Neural progenitor cell (in vitro differentiated cells): ENCODE results near the gene BAK1. TPM values are rescaled to one million over a fixed set of nuclear protein-coding genes. Genes with fewer than 3 reads are reported as not detected.

Experiments
- DNase-seq: peaks from one replicate; pipeline ENCODE4 v3.0.0-alpha.2; 2016; ENCODE audit warnings: low spot score
- H2AFZ ChIP-seq: fragments of 200-600 bp; sonication (generic); replicated peaks from 2 replicates; pipeline ENCODE4 v1.6.1; 2016; ENCODE audit warnings: antibody characterized with exemption
- H3F3A ChIP-seq: fragments of 200-600 bp; sonication (generic); 2 replicates; pipeline ENCODE4 v1.6.1; 2016; ENCODE audit warnings: antibody characterized with exemption, low read depth
- H3K27ac ChIP-seq: fragments of 200-600 bp; sonication (generic); 2 replicates; pipeline ENCODE4 v1.5.1; 2016; ENCODE audit warnings: mild to moderate bottlenecking
- H3K27me3 ChIP-seq: fragments of 200-600 bp; sonication (generic); 2 replicates; pipeline ENCODE4 v1.6.1; 2016; ENCODE audit warnings: mild to moderate bottlenecking, moderate library complexity
- H3K36me3 ChIP-seq: fragments of 200-600 bp; sonication (generic); 2 replicates; pipeline ENCODE4 v1.5.1; 2016
- H3K4me1 ChIP-seq: fragments of 200-600 bp; sonication (generic); 2 replicates; pipeline ENCODE4 v1.6.1; 2016; ENCODE audit warnings: mixed run types
- H3K4me2 ChIP-seq: fragments of 200-600 bp; sonication (generic); 2 replicates; pipeline ENCODE4 v1.6.1; 2016
- H3K4me3 ChIP-seq: fragments of 200-600 bp; sonication (generic); 2 replicates; pipeline ENCODE4 v1.5.1; 2016
- H3K79me2 ChIP-seq: fragments of 200-600 bp; sonication (generic); 2 replicates; pipeline ENCODE4 v1.6.1; 2016; ENCODE audit warnings: low read depth
- H3K9ac ChIP-seq: fragments of 200-600 bp; sonication (generic); 2 replicates; pipeline ENCODE4 v1.6.1; 2016
- H3K9me3 ChIP-seq: fragments of 200-600 bp; sonication (generic); 2 replicates; pipeline ENCODE4 v1.5.1; 2016; ENCODE audit warnings: low read depth
- H4K20me1 ChIP-seq: fragments of 200-600 bp; sonication (generic); 2 replicates; pipeline ENCODE4 v1.6.1; 2016; ENCODE audit warnings: low read depth
- H3K27ac Mint-ChIP-seq: 3 replicates; pipeline ENCODE4 v1.8.0; 2021; ENCODE audit warnings: mixed read lengths
- H3K27me3 Mint-ChIP-seq: 2 replicates; pipeline ENCODE4 v1.8.0; 2022; ENCODE audit warnings: low read depth, mild to moderate bottlenecking, inconsistent platforms, moderate library complexity, mixed read lengths; ENCODE audit not compliant: insufficient read depth
- H3K36me3 Mint-ChIP-seq: 3 replicates; pipeline ENCODE4 v1.8.0; 2021; ENCODE audit warnings: mixed read lengths
- H3K4me1 Mint-ChIP-seq: 3 replicates; pipeline ENCODE4 v1.8.0; 2021; ENCODE audit warnings: mixed read lengths
- H3K4me3 Mint-ChIP-seq: 3 replicates; pipeline ENCODE4 v1.8.0; 2021; ENCODE audit warnings: mild to moderate bottlenecking, moderate library complexity, mixed read lengths
- H3K9me3 Mint-ChIP-seq: 3 replicates; pipeline ENCODE4 v1.8.0; 2020; ENCODE audit warnings: mixed read lengths
- EZH2 ChIP-seq: fragments of 200-600 bp; sonication (generic); IDR thresholded peaks from 2 replicates; pipeline ENCODE4 v1.6.1; 2017; ENCODE audit warnings: antibody characterized with exemption, mild to moderate bottlenecking, moderate library complexity
- EZH2phosphoT487 ChIP-seq: fragments of 200-600 bp; sonication (generic); IDR thresholded peaks from 2 replicates; pipeline ENCODE4 v1.6.1; 2017; ENCODE audit warnings: antibody characterized with exemption
- total RNA-seq: library from RNA; depleted of rRNA; stranded (reverse); fragments of >200 nt; gene quantifications from 2 replicates; pipeline ENCODE4 v1.2.3, GENCODE V29; 2015; ENCODE audit warnings: low replicate concordance
- TF ChIP-seq, protein P1 (sequence below): fragments of 200-600 bp; sonication (generic); IDR thresholded peaks from 2 replicates; pipeline ENCODE4 v1.5.1; 2017; ENCODE audit warnings: antibody characterized with exemption, mild to moderate bottlenecking

Gene BAK1
- total RNA-seq, 1 donor from 2014 or later, result 13.9 TPM

- H3K27ac Mint-ChIP-seq, result no peak overlapping the region
- Histone ChIP-seq H3K27me3 (no peaks in the 10 kb centered on the region), H3K9me3 (no peaks in the 10 kb centered on the region), H3K79me2 (no peaks in the 10 kb centered on the region), H4K20me1 (no peaks in the 10 kb centered on the region), H3F3A (peaks cover 8% of the 10 kb centered on the region), H3K36me3 (no peaks in the 10 kb centered on the region), H3K4me2 (no peak overlapping the region), H3K27ac (no peak overlapping the region), H2AFZ (no peak overlapping the region), H3K4me1 (peaks cover 6% of the 10 kb centered on the region), H3K4me3 (no peak overlapping the region), H3K9ac (no peak overlapping the region)
- H3K4me3 Mint-ChIP-seq, result no peak overlapping the region
- H3K27me3 Mint-ChIP-seq, result peaks cover 2% of the 10 kb centered on the region
- no peak for DNase-seq
- H3K9me3 Mint-ChIP-seq, result no peaks in the 10 kb centered on the region
- no peaks in the 10 kb centered on the region for H3K36me3 Mint-ChIP-seq
- peaks cover 15% of the 10 kb centered on the region for H3K4me1 Mint-ChIP-seq
- TF ChIP-seq, protein P1, sequence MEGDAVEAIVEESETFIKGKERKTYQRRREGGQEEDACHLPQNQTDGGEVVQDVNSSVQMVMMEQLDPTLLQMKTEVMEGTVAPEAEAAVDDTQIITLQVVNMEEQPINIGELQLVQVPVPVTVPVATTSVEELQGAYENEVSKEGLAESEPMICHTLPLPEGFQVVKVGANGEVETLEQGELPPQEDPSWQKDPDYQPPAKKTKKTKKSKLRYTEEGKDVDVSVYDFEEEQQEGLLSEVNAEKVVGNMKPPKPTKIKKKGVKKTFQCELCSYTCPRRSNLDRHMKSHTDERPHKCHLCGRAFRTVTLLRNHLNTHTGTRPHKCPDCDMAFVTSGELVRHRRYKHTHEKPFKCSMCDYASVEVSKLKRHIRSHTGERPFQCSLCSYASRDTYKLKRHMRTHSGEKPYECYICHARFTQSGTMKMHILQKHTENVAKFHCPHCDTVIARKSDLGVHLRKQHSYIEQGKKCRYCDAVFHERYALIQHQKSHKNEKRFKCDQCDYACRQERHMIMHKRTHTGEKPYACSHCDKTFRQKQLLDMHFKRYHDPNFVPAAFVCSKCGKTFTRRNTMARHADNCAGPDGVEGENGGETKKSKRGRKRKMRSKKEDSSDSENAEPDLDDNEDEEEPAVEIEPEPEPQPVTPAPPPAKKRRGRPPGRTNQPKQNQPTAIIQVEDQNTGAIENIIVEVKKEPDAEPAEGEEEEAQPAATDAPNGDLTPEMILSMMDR, result no peak
- TF ChIP-seq EZH2phosphoT487, result no peak
- no peak for TF ChIP-seq EZH2
Measured at GRCh38 chr6:33549896-33550295, 30.2 kb downstream of the BAK1 start.

- Histone ChIP-seq H3K36me3 (no peaks in the 10 kb centered on the region), H3K27ac (no peak overlapping the region), H3K27me3 (no peaks in the 10 kb centered on the region), H4K20me1 (no peaks in the 10 kb centered on the region), H3K4me1 (peaks cover 6% of the 10 kb centered on the region), H3K4me2 (no peak overlapping the region), H3F3A (peaks cover 8% of the 10 kb centered on the region), H3K79me2 (no peaks in the 10 kb centered on the region), H3K9me3 (no peaks in the 10 kb centered on the region), H3K4me3 (no peak overlapping the region), H3K9ac (no peak overlapping the region), H2AFZ (no peak overlapping the region)
- peaks cover 2% of the 10 kb centered on the region for H3K27me3 Mint-ChIP-seq
- H3K27ac Mint-ChIP-seq, result peak overlapping the region; percentile 31
- no peaks in the 10 kb centered on the region for H3K9me3 Mint-ChIP-seq
- peaks cover 18% of the 10 kb centered on the region for H3K4me1 Mint-ChIP-seq
- no peak for DNase-seq
- TF ChIP-seq, protein P1, result no peak
- TF ChIP-seq EZH2phosphoT487 (no peak), EZH2 (no peak)
- H3K4me3 Mint-ChIP-seq, result no peak overlapping the region
- no peaks in the 10 kb centered on the region for H3K36me3 Mint-ChIP-seq
Measured at GRCh38 chr6:33549196-33549595, 30.9 kb downstream of the BAK1 start.

DNA sequence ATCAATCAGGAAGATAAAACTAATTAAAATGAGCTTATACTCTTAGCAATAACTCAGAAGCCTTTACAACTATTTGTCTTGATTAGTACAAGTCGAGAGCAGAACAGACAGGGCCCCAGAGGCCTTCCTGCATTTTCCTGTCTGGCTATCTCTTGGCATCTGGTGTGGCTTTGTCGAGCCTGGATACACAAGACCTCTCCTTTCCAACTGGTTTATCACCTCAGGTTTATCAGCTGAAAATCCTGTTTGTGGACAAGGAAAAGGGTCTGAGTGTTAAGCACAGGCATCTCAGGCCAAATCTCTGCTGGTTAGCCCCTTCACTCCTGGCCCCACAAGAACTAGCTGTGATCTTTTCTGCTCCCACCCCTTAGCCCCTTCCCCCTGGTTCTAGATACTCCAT is 32.6 kb downstream of the BAK1 start:
- H3K4me1 Mint-ChIP-seq, result peaks cover 18% of the 10 kb centered on the region
- no peaks in the 10 kb centered on the region for H3K9me3 Mint-ChIP-seq
- H3K36me3 ChIP-seq, result no peaks in the 10 kb centered on the region
- no peak overlapping the region for H3K9ac ChIP-seq
- no peaks in the 10 kb centered on the region for H3K9me3 ChIP-seq
- no peak for TF ChIP-seq EZH2
- TF ChIP-seq, protein P1, result no peak
- no peak for TF ChIP-seq EZH2phosphoT487
- no peaks in the 10 kb centered on the region for H3K27me3 ChIP-seq
- no peak overlapping the region for H3K4me2 ChIP-seq
- no peak overlapping the region for H3K4me3 Mint-ChIP-seq
- no peak overlapping the region for H3K27ac Mint-ChIP-seq
- peaks cover 6% of the 10 kb centered on the region for H3K27me3 Mint-ChIP-seq
- H4K20me1 ChIP-seq, result no peaks in the 10 kb centered on the region
- no peak overlapping the region for H3K4me3 ChIP-seq
- no peak overlapping the region for H3K27ac ChIP-seq
- peaks cover 6% of the 10 kb centered on the region for H3K4me1 ChIP-seq
- peaks cover 8% of the 10 kb centered on the region for H3F3A ChIP-seq
- no peaks in the 10 kb centered on the region for H3K79me2 ChIP-seq
- no peaks in the 10 kb centered on the region for H3K36me3 Mint-ChIP-seq
- no peak for DNase-seq
- peak overlapping the region; percentile 93 for H2AFZ ChIP-seq
